Measurements from ENCODE around the gene SLC1A1. TPM values are rescaled to one million over a fixed set of nuclear protein-coding genes. Genes with fewer than 3 reads are reported as not detected.

The SLC1A1 gene
- total RNA-seq, 1 experiment from 2014 or later: 71.6 TPM

DNA sequence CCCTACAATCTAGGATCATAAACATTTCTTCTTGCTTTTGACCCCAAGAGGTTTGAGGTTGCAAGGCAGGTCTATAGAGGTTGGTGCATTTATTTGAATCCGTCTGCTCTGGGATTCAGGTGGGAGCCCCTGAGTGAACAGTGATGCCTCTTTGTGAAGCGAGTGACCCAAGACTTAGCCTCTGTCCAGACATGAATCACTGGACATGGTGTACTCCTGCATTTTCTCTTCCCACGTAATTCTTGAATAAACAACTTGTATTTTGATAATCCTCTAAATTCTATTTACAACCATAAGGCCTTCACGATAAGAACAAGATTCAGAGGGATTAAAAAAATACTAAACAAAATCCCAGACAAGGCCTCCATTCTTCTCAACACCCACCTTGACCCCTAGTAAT lies 104.3 kb downstream of the SLC1A1 start:
- no TSS peak for BruUV-seq (replicated peaks)
- no peak overlapping the region for H3K4me3 Mint-ChIP-seq (ENCODE audit: low read depth, unreplicated experiment)
- intact Hi-C loops (cut with micrococcal nuclease; ENCODE audit: unreplicated experiment): no loop called here

GRCh38 chr9:4594994-4595393 lies 104.7 kb downstream of the SLC1A1 start:
- Mint-ChIP-seq H3K4me3 (ENCODE audit: low read depth, unreplicated experiment) (no peak overlapping the region), H3K9me3 (ENCODE audit: low read depth, unreplicated experiment) (no peaks in the 10 kb centered on the region), H3K27ac (ENCODE audit: unreplicated experiment) (no peak overlapping the region), H3K36me3 (ENCODE audit: insufficient read depth, unreplicated experiment) (no peaks in the 10 kb centered on the region), H3K4me1 (ENCODE audit: low read depth, unreplicated experiment) (no peaks in the 10 kb centered on the region), H3K27me3 (ENCODE audit: unreplicated experiment) (no peaks in the 10 kb centered on the region)
- no peak for DNase-seq
- intact Hi-C loops (cut with micrococcal nuclease; ENCODE audit: unreplicated experiment): no loop called here
- no TSS peak for BruUV-seq (replicated peaks)
- TF ChIP-seq, protein P1, sequence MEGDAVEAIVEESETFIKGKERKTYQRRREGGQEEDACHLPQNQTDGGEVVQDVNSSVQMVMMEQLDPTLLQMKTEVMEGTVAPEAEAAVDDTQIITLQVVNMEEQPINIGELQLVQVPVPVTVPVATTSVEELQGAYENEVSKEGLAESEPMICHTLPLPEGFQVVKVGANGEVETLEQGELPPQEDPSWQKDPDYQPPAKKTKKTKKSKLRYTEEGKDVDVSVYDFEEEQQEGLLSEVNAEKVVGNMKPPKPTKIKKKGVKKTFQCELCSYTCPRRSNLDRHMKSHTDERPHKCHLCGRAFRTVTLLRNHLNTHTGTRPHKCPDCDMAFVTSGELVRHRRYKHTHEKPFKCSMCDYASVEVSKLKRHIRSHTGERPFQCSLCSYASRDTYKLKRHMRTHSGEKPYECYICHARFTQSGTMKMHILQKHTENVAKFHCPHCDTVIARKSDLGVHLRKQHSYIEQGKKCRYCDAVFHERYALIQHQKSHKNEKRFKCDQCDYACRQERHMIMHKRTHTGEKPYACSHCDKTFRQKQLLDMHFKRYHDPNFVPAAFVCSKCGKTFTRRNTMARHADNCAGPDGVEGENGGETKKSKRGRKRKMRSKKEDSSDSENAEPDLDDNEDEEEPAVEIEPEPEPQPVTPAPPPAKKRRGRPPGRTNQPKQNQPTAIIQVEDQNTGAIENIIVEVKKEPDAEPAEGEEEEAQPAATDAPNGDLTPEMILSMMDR (IDR thresholded peaks at IDR 0.05; ENCODE audit: unreplicated experiment): no peak
- CTCF ChIA-PET: no interaction called here

More for the DNA sequence above, 104.3 kb downstream of the SLC1A1 start:
- TF ChIP-seq, protein P1 (IDR thresholded peaks at IDR 0.05; ENCODE audit: unreplicated experiment): no peak
- CTCF ChIA-PET: no interaction called here
- no peak for DNase-seq
- no peaks in the 10 kb centered on the region for H3K9me3 Mint-ChIP-seq (ENCODE audit: low read depth, unreplicated experiment)
- H3K36me3 Mint-ChIP-seq (ENCODE audit: insufficient read depth, unreplicated experiment): no peaks in the 10 kb centered on the region
- H3K27ac Mint-ChIP-seq (ENCODE audit: unreplicated experiment): no peak overlapping the region
- no peaks in the 10 kb centered on the region for H3K27me3 Mint-ChIP-seq (ENCODE audit: unreplicated experiment)
- H3K4me1 Mint-ChIP-seq (ENCODE audit: low read depth, unreplicated experiment): no peaks in the 10 kb centered on the region

DNA sequence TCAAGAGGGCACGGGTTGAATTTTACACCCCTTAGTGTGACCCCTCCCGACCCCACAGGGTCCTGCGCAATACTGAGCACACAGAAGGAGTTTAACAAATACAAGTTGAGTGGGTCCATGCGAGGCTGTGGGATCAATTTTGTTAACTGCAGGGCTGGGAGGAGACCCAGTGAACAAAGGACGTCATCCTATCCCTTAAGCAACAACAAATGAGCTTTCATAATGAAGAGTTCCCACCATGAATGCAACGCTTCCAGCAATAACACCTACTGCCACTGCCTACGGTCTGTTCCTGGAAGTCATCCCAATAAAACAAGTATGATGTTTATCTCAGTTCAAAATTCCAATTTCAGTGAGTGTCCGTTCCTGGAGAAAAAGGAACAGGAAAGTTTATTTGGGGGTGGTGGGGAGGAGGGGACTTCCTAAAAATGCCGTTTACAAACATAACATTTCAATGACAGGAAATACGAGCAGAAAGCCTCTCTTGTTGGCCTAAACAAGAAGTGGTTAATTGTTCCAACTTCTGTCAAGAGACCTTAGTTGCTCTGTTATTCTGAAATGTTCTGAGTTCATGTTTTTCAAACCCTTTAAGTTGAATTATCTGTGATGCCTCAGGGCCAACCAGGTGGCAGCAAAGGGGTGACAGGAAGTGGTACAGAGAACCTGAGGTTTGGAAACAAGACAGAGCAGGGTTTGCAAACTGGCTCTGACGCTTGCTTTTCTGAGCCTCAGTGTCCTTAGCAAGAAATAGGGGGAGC lies 106.1 kb downstream of the SLC1A1 start:
- CTCF ChIA-PET: no interaction called here
- Mint-ChIP-seq H3K36me3 (ENCODE audit: insufficient read depth, unreplicated experiment) (no peaks in the 10 kb centered on the region), H3K4me1 (ENCODE audit: low read depth, unreplicated experiment) (no peaks in the 10 kb centered on the region), H3K4me3 (ENCODE audit: low read depth, unreplicated experiment) (no peak overlapping the region), H3K27ac (ENCODE audit: unreplicated experiment) (no peak overlapping the region), H3K27me3 (ENCODE audit: unreplicated experiment) (no peaks in the 10 kb centered on the region), H3K9me3 (ENCODE audit: low read depth, unreplicated experiment) (no peaks in the 10 kb centered on the region)
- DNase-seq: no peak
- BruUV-seq (replicated peaks): no TSS peak
- intact Hi-C loops (cut with micrococcal nuclease; ENCODE audit: unreplicated experiment): no loop called here
- TF ChIP-seq, protein P1 (IDR thresholded peaks at IDR 0.05; ENCODE audit: unreplicated experiment): no peak

GRCh38 chr9:4600368-4600767 lies 110.1 kb downstream of the SLC1A1 start:
- no peak overlapping the region for H3K27ac Mint-ChIP-seq (ENCODE audit: unreplicated experiment)
- TF ChIP-seq, protein P1 (IDR thresholded peaks at IDR 0.05; ENCODE audit: unreplicated experiment): no peak
- intact Hi-C loops (cut with micrococcal nuclease; ENCODE audit: unreplicated experiment): no loop called here
- H3K4me1 Mint-ChIP-seq (ENCODE audit: low read depth, unreplicated experiment): no peaks in the 10 kb centered on the region
- no TSS peak for BruUV-seq (replicated peaks)
- H3K4me3 Mint-ChIP-seq (ENCODE audit: low read depth, unreplicated experiment): no peak overlapping the region
- H3K36me3 Mint-ChIP-seq (ENCODE audit: insufficient read depth, unreplicated experiment): no peaks in the 10 kb centered on the region
- DNase-seq: no peak
- no peaks in the 10 kb centered on the region for H3K27me3 Mint-ChIP-seq (ENCODE audit: unreplicated experiment)
- CTCF ChIA-PET: interaction anchor here (0.6 kb wide), 1 partner anchor 13 kb away, joined by 3 read pairs; no protein-coding TSS in a partner anchor
- H3K9me3 Mint-ChIP-seq (ENCODE audit: low read depth, unreplicated experiment): no peaks in the 10 kb centered on the region
